ENCODE results near the gene SDSL. TPM values are rescaled to one million over a fixed set of nuclear protein-coding genes. Genes with fewer than 3 reads are reported as not detected.
A peak's percentile ranks its signal among the peaks of the same experiment; 100 is the strongest.

Gene SDSL
- total RNA-seq, 2 donors from 2014 or later = 4.2 to 7.0 TPM

GRCh38 chr12:113393749-113394148 is 28.4 kb upstream of the SDSL start:
- intact Hi-C loops (cut with DNase I) = no loop called here

GRCh38 chr12:113395119-113395518 is 27.1 kb upstream of the SDSL start:
- DNase-seq (no peak), ATAC-seq (no peak)
- intact Hi-C loops (cut with DNase I) = no loop called here

More at GRCh38 chr12:113393749-113394148, 28.4 kb upstream of the SDSL start:
- DNase-seq = no peak
- ATAC-seq = no peak

- no peak for DNase-seq
- intact Hi-C loops (cut with DNase I) = no loop called here
- ATAC-seq = no peak
Measured at GRCh38 chr12:113396200-113396599, 26.0 kb upstream of the SDSL start.

GRCh38 chr12:113396828-113397496 is 25.2 kb upstream of the SDSL start:
- no peak for ATAC-seq

GRCh38 chr12:113397497-113398197 is 24.5 kb upstream of the SDSL start:
- no peak for ATAC-seq
- intact Hi-C loops (cut with DNase I) = no loop called here

More at GRCh38 chr12:113396828-113397496, 25.2 kb upstream of the SDSL start:
- DNase-seq = no peak
- intact Hi-C loops (cut with DNase I) = no loop called here

GRCh38 chr12:113398346-113399290 is 23.6 kb upstream of the SDSL start:
- DNase-seq (no peak), ATAC-seq (no peak)
- intact Hi-C loops (cut with DNase I) = no loop called here

More at GRCh38 chr12:113397497-113398197, 24.5 kb upstream of the SDSL start:
- DNase-seq = no peak

GRCh38 chr12:113399490-113399889 is 22.7 kb upstream of the SDSL start:
- ATAC-seq (no peak), DNase-seq (no peak)
- intact Hi-C loops (cut with DNase I) = no loop called here

GRCh38 chr12:113400362-113400761 is 21.8 kb upstream of the SDSL start:
- intact Hi-C loops (cut with DNase I) = no loop called here
- DNase-seq = no peak
- no peak for ATAC-seq

- DNase-seq (no peak), ATAC-seq (no peak)
- intact Hi-C loops (cut with DNase I) = no loop called here
Measured at GRCh38 chr12:113401066-113402000, 20.8 kb upstream of the SDSL start.

- ATAC-seq = no peak
- intact Hi-C loops (cut with DNase I) = no loop called here
- DNase-seq = no peak
Measured at GRCh38 chr12:113402586-113403260, 19.5 kb upstream of the SDSL start.

GRCh38 chr12:113403435-113404415 is 18.5 kb upstream of the SDSL start, which contains the start of gene SDS:
Gene SDS, minus strand, starts transcription at chr12:113403887. Its CDS starts 4,179 bp downstream, at chr12:113399708.
- ATAC-seq (peak; percentile 86 to 94), DNase-seq (peak; percentile 70)
- intact Hi-C loops (cut with DNase I) = no loop called here

GRCh38 chr12:113405694-113406093 is 16.5 kb upstream of the SDSL start:
- DNase-seq = no peak
- intact Hi-C loops (cut with DNase I) = no loop called here
- no peak for ATAC-seq

- no peak for DNase-seq
- intact Hi-C loops (cut with DNase I) = no loop called here
- peak in 1 of 2 donors; percentile 34 for ATAC-seq
Measured at GRCh38 chr12:113407931-113408600, 14.1 kb upstream of the SDSL start.

GRCh38 chr12:113408756-113409298 is 13.4 kb upstream of the SDSL start:
- DNase-seq (no peak), ATAC-seq (no peak)
- intact Hi-C loops (cut with DNase I) = no loop called here

- no peak for DNase-seq
- no peak for ATAC-seq
- intact Hi-C loops (cut with DNase I) = no loop called here
Measured at GRCh38 chr12:113409462-113410124, 12.6 kb upstream of the SDSL start.
